HepG2 (cell line): ENCODE measurements around the gene TAMALIN. TPM values are rescaled to one million over a fixed set of nuclear protein-coding genes. Genes with fewer than 3 reads are reported as not detected.

Source experiments
- ARHGAP35 ChIP-seq: sonication (generic); formaldehyde crosslinking; IDR thresholded peaks from 2 replicates; pipeline ENCODE4 v1.9.0; 2022; ENCODE audit warnings: mild to moderate bottlenecking, inconsistent platforms, moderate library complexity, missing genetic modification reagents, borderline replicate concordance
- ARNT ChIP-seq: fragments of 450-650 bp; IDR thresholded peaks from 2 replicates; pipeline ENCODE4 v1.6.1; 2017
- BRD4 ChIP-seq: sonication (generic); formaldehyde crosslinking; IDR thresholded peaks from 2 replicates; pipeline ENCODE4 v1.4.0; 2020; ENCODE audit warnings: missing genetic modification reagents
- CAMTA2 ChIP-seq: sonication (generic); formaldehyde crosslinking; IDR thresholded peaks from 2 replicates; pipeline ENCODE4 v1.4.0; 2020; ENCODE audit warnings: mild to moderate bottlenecking, missing genetic modification reagents, borderline replicate concordance
- FOXK2 ChIP-seq: fragments of 450-650 bp; IDR thresholded peaks from 2 replicates; pipeline ENCODE4 v1.6.1; 2016
- MED13 ChIP-seq: sonication (generic); formaldehyde crosslinking; IDR thresholded peaks from 2 replicates; pipeline ENCODE4 v1.5.0; 2020; ENCODE audit warnings: missing genetic modification reagents
- MTA3 ChIP-seq: sonication (generic); formaldehyde crosslinking; IDR thresholded peaks from 2 replicates; pipeline ENCODE4 v1.4.0; 2020; ENCODE audit warnings: missing genetic modification reagents
- MXD4 ChIP-seq: IDR thresholded peaks from 2 replicates; pipeline ENCODE4 v1.6.1; 2016; ENCODE audit warnings: mild to moderate bottlenecking, missing biosample characterization, missing genetic modification reagents
- NBN ChIP-seq: fragments of 450-650 bp; conservative IDR thresholded peaks from 2 replicates; pipeline ENCODE4 v1.6.1; 2017
- PAWR ChIP-seq: sonication (generic); formaldehyde crosslinking; IDR thresholded peaks from 2 replicates; pipeline ENCODE4 v1.4.0; 2020; ENCODE audit warnings: missing genetic modification reagents, mild to moderate bottlenecking, borderline replicate concordance
- RARG ChIP-seq: sonication (generic); formaldehyde crosslinking; IDR thresholded peaks from 2 replicates; pipeline ENCODE4 v1.4.0; 2020; ENCODE audit warnings: low read depth, mild to moderate bottlenecking, missing genetic modification reagents
- SNRNP70 ChIP-seq: fragments of 200-400 bp; formaldehyde crosslinking; IDR thresholded peaks from 2 replicates; pipeline ENCODE4 v1.6.1; 2017; ENCODE audit warnings: mild to moderate bottlenecking, low read depth, low read length, moderate library complexity
- SOX6 ChIP-seq, 2 experiments: fragments of 450-650 bp in 1 of 2; sonication (generic) in 1 of 2; formaldehyde crosslinking in 1 of 2; IDR thresholded peaks; 2 replicates each; pipeline versions ENCODE4 v1.4.0 to v1.6.1; 2017 to 2020; ENCODE audit warnings: antibody characterized with exemption in 1 of 2, mild to moderate bottlenecking in 1 of 2, missing genetic modification reagents in 1 of 2
- SRSF9 ChIP-seq: fragments of 200-400 bp; formaldehyde crosslinking; IDR thresholded peaks from 2 replicates; pipeline ENCODE4 v1.6.1; 2018; ENCODE audit warnings: borderline replicate concordance, mild to moderate bottlenecking, low read depth, low read length; ENCODE audit not compliant: insufficient read depth, poor library complexity, severe bottlenecking
- TOE1 ChIP-seq: sonication (generic); formaldehyde crosslinking; IDR thresholded peaks from 2 replicates; pipeline ENCODE4 v1.4.0; 2020; ENCODE audit warnings: mild to moderate bottlenecking, missing genetic modification reagents
- YEATS2 ChIP-seq: sonication (generic); formaldehyde crosslinking; IDR thresholded peaks from 2 replicates; pipeline ENCODE4 v1.4.0; 2020; ENCODE audit warnings: missing genetic modification reagents, borderline replicate concordance
- YY1 ChIP-seq: IDR thresholded peaks from 2 replicates; pipeline ENCODE4 v1.6.1; 2011; ENCODE audit warnings: low read length, low read depth, moderate library complexity, mild to moderate bottlenecking; ENCODE audit not compliant: insufficient read depth, insufficient replicate concordance
- ZBTB1 ChIP-seq: sonication (generic); formaldehyde crosslinking; IDR thresholded peaks from 2 replicates; pipeline ENCODE4 v1.4.0; 2020; ENCODE audit warnings: missing genetic modification reagents, borderline replicate concordance
- ZBTB3 ChIP-seq: sonication (generic); formaldehyde crosslinking; IDR thresholded peaks from 2 replicates; pipeline ENCODE4 v1.4.0; 2020; ENCODE audit warnings: low read depth, mild to moderate bottlenecking, moderate library complexity, missing genetic modification reagents, borderline replicate concordance
- ZC3H13 ChIP-seq: sonication (generic); formaldehyde crosslinking; IDR thresholded peaks from 2 replicates; pipeline ENCODE4 v1.8.1; 2023; ENCODE audit warnings: mild to moderate bottlenecking, missing genetic modification reagents, moderate library complexity
- ZNF121 ChIP-seq: sonication (generic); formaldehyde crosslinking; IDR thresholded peaks from 2 replicates; pipeline ENCODE4 v1.5.0; 2020; ENCODE audit warnings: mild to moderate bottlenecking, missing genetic modification reagents
- ZNF180 ChIP-seq: sonication (generic); formaldehyde crosslinking; IDR thresholded peaks from 2 replicates; pipeline ENCODE4 v1.4.0; 2020; ENCODE audit warnings: low read depth, missing genetic modification reagents, borderline replicate concordance
- ZNF260 ChIP-seq: sonication (generic); formaldehyde crosslinking; IDR thresholded peaks from 2 replicates; pipeline ENCODE4 v1.4.0; 2020; ENCODE audit warnings: missing genetic modification reagents, low read depth, mild to moderate bottlenecking, borderline replicate concordance
- ZNF331 ChIP-seq: sonication (generic); formaldehyde crosslinking; IDR thresholded peaks from 2 replicates; pipeline ENCODE4 v1.4.0; 2020; ENCODE audit warnings: missing genetic modification reagents
- ZNF776 ChIP-seq: sonication (generic); formaldehyde crosslinking; IDR thresholded peaks from 2 replicates; pipeline ENCODE4 v1.4.0; 2020; ENCODE audit warnings: mild to moderate bottlenecking, missing genetic modification reagents
- ZNF850 ChIP-seq: sonication (generic); formaldehyde crosslinking; conservative IDR thresholded peaks from 2 replicates; pipeline ENCODE4 v1.9.0; 2021; ENCODE audit warnings: mild to moderate bottlenecking, missing genetic modification reagents
- ZNF879 ChIP-seq: sonication (generic); formaldehyde crosslinking; IDR thresholded peaks from 2 replicates; pipeline ENCODE4 v1.8.1; 2023; ENCODE audit warnings: missing genetic modification reagents
- ZSCAN12 ChIP-seq: sonication (generic); formaldehyde crosslinking; IDR thresholded peaks from 2 replicates; pipeline ENCODE4 v1.9.0; 2021; ENCODE audit warnings: mild to moderate bottlenecking, missing genetic modification reagents
- polyA plus RNA-seq, 8 experiments: library from polyadenylated mRNA; depleted of rRNA in 3 of 8; stranded (reverse) in 7 of 8; unstranded in 1 of 8; fragments of >200 nt; fragmentation: Illumina TruSeq in 4 of 8; extraction: Trizol in 4 of 8; gene quantifications; 2 replicates each; pipeline versions ENCODE4 v1.2.1 to v1.2.3, GENCODE V29; 2011 to 2016; ENCODE audit warnings: low read depth in 4 of 8, missing spikeins in 1 of 8, mixed read lengths in 1 of 8; ENCODE audit not compliant: insufficient read depth in 1 of 8
- total RNA-seq, 5 experiments: library from RNA; depleted of rRNA; stranded (reverse); fragments of >200 nt; fragmentation: Illumina TruSeq; extraction: Trizol; gene quantifications; 2 replicates each; pipeline ENCODE4 v1.2.3, GENCODE V29; 2016; ENCODE audit warnings: low read depth in 1 of 5
- TF ChIP-seq, protein P1 (sequence below): sonication (generic); formaldehyde crosslinking; IDR thresholded peaks from 2 replicates; pipeline ENCODE4 v1.5.0; 2020; ENCODE audit warnings: mild to moderate bottlenecking, missing genetic modification reagents
- TF ChIP-seq, protein P2 (sequence below): sonication (generic); formaldehyde crosslinking; IDR thresholded peaks from 2 replicates; pipeline ENCODE4 v1.8.0; 2022; ENCODE audit warnings: mild to moderate bottlenecking, missing genetic modification reagents

The TAMALIN gene
- total and polyA plus RNA-seq, 2 of the 13 experiments (the other 11 are each of a cell fraction or from before 2014, with no cell fraction given) = 2.9 to 10.9 TPM

DNA sequence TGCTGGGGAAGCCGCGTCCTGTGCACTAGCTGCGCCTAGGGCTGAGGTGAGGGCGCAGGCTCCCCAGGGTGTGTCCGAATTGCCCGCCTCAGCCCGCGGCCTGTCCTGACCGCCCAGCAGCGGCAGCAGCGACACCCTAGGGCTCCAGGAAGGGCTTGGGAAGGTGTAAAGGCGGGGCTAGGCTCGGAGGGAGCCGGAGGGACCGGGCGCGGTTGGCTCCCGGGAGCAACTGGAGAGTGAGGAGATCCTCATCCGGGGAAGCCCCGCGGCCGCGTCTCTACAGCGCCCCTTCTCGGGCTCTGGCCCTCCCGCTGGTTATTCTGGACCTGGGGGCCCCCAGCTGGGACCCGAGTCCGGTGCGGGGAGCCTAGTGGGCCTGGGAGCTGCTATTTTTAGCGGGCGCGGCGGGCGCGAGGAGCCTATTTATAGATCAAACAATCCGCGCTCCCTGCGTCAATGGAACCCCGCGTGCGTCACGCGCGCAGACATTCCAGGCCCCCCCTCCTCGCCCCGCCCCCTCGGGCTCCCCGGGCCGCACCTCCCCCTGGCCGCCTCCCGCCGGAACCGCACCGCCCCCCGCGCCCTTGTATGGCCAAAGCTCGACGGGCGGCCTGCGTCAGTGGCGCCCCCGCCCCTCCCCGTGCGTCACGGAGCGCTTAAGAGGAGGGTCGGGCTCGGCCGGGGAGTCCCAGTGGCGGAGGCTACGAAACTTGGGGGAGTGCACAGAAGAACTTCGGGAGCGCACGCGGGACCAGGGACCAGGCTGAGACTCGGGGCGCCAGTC lies 44.2 kb downstream of the TAMALIN start, which contains the start of gene NR4A1 (continued):
- no peak for TF ChIP-seq MTA3 (CRISPR knock-in tag)
- TF ChIP-seq, protein P1, sequence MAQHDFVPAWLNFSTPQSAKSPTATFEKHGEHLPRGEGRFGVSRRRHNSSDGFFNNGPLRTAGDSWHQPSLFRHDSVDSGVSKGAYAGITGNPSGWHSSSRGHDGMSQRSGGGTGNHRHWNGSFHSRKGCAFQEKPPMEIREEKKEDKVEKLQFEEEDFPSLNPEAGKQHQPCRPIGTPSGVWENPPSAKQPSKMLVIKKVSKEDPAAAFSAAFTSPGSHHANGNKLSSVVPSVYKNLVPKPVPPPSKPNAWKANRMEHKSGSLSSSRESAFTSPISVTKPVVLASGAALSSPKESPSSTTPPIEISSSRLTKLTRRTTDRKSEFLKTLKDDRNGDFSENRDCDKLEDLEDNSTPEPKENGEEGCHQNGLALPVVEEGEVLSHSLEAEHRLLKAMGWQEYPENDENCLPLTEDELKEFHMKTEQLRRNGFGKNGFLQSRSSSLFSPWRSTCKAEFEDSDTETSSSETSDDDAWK = no peak
- TF ChIP-seq SOX6 (IDR thresholded peaks at IDR 0.05) = no peak
- TF ChIP-seq SOX6 (CRISPR knock-in tag; IDR thresholded peaks at IDR 0.05) = peak; percentile 66
- no peak for TF ChIP-seq ARNT
- TF ChIP-seq SRSF9 = no peak
- no peak for TF ChIP-seq ZNF850 (CRISPR knock-in tag)
- TF ChIP-seq CAMTA2 (CRISPR knock-in tag) = peak; percentile 91
- TF ChIP-seq ZSCAN12 (CRISPR knock-in tag) = no peak
- TF ChIP-seq ZNF121 (CRISPR knock-in tag) = no peak
- TF ChIP-seq BRD4 (CRISPR knock-in tag) = no peak
- peak; percentile 53; the same call in 1 of the 2 replicates for TF ChIP-seq ZNF776 (CRISPR knock-in tag)
- peak; percentile 41; the same call in 1 of the 2 replicates for TF ChIP-seq YEATS2 (CRISPR knock-in tag)
- no peak for TF ChIP-seq TOE1 (CRISPR knock-in tag)
- TF ChIP-seq ZBTB3 (CRISPR knock-in tag) = 0 out of 2 replicates have a peak, but pooled peaks have one; percentile 72
- TF ChIP-seq ZNF180 (CRISPR knock-in tag) = no peak
- TF ChIP-seq ARHGAP35 (CRISPR knock-in tag) = no peak
- no peak for TF ChIP-seq ZNF879
- TF ChIP-seq PAWR (CRISPR knock-in tag) = peak; percentile 33; the same call in 1 of the 2 replicates
- no peak; the same call in none of the 2 replicates for TF ChIP-seq ZNF331 (CRISPR knock-in tag)
- no peak for TF ChIP-seq ZC3H13 (CRISPR knock-in tag)
- 0 out of 2 replicates have a peak, but pooled peaks have one; percentile 53 for TF ChIP-seq RARG
- TF ChIP-seq MXD4 (CRISPR knock-in tag) = peak; percentile 57; the same call in 1 of the 2 replicates
- TF ChIP-seq, protein P2, sequence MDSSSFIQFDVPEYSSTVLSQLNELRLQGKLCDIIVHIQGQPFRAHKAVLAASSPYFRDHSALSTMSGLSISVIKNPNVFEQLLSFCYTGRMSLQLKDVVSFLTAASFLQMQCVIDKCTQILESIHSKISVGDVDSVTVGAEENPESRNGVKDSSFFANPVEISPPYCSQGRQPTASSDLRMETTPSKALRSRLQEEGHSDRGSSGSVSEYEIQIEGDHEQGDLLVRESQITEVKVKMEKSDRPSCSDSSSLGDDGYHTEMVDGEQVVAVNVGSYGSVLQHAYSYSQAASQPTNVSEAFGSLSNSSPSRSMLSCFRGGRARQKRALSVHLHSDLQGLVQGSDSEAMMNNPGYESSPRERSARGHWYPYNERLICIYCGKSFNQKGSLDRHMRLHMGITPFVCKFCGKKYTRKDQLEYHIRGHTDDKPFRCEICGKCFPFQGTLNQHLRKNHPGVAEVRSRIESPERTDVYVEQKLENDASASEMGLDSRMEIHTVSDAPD (CRISPR knock-in tag) = no peak; the same call in 1 of the 2 replicates
- TF ChIP-seq ZNF260 = no peak
- no peak for TF ChIP-seq FOXK2
- TF ChIP-seq NBN = no peak
- no peak for TF ChIP-seq SNRNP70
- TF ChIP-seq ZBTB1 = no peak
- no peak for TF ChIP-seq YY1
- no peak for TF ChIP-seq MED13 (CRISPR knock-in tag)
